HG03469 (cell line): Measurements from ENCODE around the gene FHOD3.

Experiments
- ATAC-seq: cut with Tn5 transposase; IDR thresholded peaks from one replicate; pipeline ENCODE4 v1.9.1; 2021; ENCODE audit warnings: mild to moderate bottlenecking, moderate library complexity, moderate number of reproducible peaks; ENCODE audit not compliant: unreplicated experiment

FHOD3 gene

DNA sequence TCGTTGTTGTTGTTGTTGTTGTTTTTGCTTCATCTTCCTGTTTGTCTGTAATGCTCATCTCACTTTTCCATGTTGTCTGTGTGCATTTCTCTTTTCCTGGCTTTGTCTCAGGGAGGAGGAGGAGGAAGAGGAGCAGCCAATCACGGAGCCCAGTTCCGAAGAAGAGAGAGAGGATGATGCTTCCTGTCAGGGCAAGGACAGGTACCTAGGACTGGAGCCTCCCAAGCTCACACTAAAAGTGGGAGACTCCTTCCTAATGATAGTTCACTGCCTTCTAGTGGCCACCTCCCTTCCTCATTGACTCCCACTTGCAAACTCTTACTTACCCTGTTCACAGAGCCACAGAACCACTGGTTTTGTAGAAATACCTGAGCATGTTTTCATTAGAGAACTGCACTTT lies 351.7 kb downstream of the FHOD3 start:
- ATAC-seq, result no peak

DNA sequence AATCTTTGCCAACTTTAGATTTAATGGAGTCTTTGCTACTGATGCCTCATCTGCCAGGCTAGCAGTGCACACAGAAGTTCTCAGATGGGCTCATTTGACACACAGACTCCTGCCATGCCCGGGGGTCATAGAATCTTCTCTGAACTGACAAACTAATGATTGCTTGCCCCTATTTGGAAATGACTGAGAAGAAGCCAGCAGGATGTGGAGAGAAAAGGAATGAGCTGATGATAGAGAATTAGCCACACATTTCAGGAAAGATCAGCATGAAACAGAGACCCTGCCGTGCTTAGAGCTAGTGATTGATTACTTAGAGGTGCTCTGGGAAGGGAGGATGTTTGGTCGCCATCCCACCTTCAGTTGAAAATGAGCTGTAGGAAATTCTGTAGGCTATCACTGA lies 352.8 kb downstream of the FHOD3 start:
- ATAC-seq, result no peak

DNA sequence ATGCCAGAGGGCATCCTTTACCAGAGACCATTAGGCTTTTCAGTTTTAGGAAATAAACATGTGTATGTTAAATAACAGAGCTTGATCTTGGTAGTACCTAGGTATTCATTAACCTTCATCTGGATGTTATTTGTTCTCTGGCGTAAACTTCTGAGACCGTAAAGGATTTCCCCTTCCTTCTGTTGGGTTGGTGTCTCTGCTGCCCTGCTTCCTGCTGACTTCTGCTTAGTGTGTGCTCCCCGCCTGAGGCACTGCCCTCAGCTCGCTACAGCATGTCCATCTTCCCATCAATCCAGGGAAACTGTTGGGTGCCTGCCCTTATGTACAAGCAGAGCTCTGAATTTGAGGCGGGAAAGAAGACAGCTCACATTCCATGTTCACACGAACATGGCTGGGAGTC lies 353.4 kb downstream of the FHOD3 start:
- no peak for ATAC-seq

DNA sequence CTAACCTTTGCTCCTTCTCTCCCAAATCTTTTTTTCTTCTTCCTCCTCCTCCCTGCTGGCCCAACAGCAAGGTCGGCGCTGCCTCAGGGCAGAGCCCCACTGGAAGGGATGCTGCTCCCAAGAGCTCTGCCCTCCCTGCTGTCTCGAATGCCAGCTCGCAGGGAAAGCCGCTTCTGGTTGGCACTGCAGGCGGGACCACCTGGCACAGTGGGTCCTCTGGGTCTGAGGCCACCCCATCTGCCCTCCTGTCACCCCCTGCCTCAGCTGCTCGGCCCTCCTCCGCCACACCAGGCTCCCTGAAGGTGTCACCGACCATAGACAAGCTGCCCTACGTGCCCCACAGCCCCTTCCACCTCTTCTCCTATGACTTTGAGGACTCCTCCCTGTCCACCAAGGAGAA lies 355.0 kb downstream of the FHOD3 start:
- ATAC-seq, result no peak

DNA sequence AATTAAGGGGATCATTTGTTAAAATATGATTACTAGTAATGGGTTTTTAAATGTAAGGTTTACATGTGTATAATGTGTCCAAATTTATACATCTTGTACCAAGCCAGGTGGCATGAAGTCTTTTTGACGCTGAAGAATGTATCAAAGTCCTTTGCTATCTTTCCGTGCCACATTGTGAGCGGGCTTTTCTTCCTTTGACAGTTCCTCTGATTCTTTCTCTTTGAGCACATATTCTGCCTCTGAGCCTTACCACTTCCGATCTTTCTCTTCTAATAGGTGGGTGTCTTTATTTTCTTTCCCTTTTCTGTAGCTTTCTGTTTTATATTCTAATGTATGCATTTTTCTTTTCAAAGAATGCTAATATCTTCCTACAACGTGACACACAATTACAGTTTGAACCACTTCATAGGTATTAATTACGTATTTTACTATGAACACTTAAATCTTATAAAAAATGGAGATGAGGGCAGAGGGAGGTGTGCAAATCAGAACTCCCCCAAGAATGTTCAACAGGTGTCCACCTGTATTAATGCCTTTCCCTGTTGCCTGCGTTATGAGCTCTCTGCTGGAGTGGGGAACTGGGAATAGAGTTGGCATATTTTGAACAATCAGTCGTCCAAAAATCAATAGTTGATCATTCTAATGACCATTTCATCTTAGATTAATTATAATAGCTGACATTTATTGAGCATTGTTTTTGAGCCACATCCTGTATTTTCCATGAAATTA lies 355.8 kb downstream of the FHOD3 start:
- ATAC-seq, result no peak

DNA sequence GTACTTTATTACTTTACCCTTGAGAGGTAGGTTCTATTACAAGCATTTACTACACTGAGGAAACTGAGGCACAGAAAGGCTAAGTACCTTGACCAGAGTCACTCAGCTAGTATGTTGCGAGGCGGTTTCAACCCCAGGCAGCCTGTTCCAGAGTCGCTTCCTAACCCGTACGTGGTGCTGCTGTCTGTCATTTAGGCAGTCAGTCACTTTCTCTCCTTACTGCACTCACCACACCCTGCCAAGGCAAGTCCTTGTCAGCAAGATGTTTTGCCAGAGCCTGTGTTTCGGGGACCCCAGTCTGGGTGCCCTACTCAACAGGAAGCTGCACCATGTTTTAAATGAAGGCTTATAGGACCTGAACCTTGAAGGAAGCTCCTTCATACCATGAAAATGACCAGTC lies 356.4 kb downstream of the FHOD3 start:
- ATAC-seq, result no peak

DNA sequence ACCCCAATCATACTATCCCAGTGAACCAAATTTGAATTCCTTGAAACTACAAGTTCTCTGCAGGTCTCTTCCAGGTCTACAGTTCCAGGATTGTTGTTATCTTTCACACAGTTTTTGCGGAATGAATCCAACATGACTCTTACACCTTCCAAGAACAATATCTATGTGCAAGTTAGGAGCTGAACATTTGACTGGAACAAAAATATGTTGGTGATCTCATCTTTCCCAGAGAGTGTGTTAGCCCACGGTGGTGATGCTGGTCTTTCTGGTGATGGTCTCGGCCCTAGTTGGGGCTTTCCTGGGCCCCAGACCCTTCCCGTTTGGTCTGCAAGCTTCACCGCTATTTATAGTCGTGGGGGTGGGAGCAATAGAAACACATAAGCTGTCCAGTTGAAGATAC lies 357.6 kb downstream of the FHOD3 start:
- ATAC-seq, result no peak

DNA sequence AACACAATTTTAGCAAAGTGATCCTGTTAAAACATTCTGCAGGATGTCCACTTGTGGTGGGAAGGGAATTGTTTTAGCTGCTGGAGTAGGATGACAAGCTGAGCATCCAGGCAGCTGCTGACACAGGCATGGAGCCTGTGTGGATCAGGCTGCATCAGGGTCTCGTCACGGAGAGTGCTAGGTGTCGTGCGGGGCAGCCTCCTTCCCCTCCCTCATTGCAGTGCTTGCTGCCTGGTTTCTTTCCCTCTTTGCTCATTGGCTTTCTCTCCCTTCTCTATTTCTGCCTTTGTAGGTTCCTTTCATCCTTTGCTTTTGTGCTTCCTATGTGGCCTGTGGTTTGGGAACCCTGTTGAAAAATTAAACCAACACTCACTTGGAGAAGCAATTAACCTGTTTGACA lies 358.4 kb downstream of the FHOD3 start:
- no peak for ATAC-seq

DNA sequence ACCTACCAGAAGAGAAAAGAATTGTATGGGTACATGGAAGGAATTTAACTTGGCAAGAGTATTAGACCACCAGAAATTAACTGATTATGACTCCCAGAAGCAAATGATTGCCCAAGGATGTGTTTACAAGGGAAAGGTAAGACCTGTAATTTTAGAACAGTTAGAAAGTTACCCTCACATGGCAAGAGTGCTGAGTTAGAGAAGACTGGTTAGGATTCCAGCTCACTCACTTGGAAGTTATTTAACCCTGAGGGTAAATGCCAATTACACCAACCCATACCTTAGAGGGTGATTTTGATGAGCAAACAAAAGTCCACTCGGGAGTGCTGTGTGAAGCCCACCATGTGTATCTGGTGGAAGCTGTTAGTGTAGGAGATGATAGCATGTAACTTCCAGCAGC lies 361.1 kb downstream of the FHOD3 start:
- no peak for ATAC-seq

DNA sequence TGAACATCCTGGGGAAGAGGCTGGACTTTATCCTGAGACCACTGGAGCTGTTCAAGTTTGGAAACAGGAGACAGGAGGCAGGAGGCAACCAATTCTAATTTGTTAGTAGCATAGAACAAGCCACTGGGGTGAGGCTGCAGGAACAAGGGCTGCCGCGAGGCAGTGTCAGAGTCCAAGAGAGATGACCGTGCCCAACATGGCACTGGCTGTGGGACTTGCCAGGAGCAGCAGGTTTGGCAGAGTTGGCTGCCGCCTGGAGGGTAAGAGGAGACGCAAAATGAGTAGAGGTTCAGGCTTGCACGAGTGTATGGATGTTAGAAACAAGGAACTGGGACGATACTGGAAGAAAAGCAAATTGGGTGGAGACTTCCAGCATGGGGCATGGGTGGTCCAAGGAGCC lies 362.8 kb downstream of the FHOD3 start:
- ATAC-seq, result no peak

DNA sequence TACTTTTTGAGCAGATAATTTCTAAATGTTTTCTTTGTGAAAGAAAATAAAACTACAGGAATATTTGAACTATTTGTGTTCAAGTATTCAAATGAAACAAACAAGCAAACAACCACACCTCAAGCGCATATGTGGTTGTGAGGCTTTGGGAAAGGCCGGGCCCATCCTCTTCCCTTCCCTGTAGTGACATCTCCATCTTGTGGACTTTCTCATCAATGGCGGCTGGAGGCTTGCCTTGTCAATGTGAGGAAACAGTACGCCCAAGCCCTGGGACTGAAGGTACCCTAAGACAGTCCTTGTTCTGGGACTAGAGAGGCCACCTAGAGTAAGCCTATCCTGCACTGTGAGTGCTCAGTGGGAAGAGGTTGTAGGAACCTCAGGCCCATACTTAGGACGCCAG lies 364.5 kb downstream of the FHOD3 start:
- ATAC-seq, result no peak

DNA sequence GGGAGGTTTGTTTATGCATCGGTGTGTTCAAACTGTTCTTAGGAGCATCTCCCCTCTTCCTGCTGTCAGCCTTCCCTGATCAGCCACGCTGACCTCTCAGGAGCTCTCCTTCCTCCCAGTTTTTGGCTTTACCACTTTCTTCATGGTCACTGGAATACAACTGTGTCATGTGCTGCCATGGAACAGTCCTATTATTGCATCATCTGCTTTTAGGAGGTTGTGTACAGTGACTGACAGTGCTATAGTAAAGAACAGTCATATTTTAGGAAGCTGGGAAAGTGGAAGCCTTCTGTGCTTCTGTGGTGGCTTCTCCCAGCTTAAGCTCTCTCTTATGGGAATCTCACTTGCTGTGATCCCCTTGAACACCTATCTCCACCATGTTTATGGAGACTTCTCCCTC lies 365.8 kb downstream of the FHOD3 start:
- no peak for ATAC-seq

DNA sequence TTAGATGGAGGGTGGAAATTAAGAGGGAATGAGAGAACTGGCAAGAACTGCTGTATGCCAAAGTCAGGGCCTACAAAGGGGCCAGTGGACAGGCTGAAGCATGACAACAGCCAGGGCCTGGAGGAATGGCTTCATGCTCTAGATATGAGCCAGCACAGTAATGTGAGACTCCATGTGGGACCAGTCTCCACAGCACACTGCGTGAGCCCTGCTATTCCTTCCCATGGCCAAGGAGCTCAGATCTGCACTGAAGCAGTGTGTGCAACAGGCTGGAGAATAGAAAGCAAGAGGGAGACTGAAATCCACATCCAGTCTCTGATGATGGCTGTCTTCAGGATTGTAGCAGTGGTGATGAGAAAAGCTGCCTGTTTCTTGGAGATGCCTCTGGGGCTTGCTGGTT lies 368.4 kb downstream of the FHOD3 start:
- no peak for ATAC-seq

DNA sequence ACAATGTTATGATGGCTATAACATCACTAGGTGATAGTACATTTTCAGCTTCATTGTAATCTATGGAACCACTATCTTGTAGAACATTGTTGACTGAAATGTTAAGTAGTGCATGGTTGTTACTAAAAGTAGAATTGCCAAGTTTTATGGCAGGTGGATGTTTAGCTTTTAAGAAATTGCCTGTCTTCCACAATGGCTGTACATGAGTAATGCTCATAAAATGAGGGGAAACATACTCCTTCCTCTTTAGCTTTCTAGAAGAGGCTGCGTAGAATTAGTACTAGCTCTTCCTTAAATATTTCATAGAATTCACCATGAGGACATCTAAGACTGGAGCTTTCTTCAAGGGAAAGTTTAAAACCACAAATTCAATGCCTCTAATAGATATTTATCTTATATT lies 370.3 kb downstream of the FHOD3 start:
- no peak for ATAC-seq

DNA sequence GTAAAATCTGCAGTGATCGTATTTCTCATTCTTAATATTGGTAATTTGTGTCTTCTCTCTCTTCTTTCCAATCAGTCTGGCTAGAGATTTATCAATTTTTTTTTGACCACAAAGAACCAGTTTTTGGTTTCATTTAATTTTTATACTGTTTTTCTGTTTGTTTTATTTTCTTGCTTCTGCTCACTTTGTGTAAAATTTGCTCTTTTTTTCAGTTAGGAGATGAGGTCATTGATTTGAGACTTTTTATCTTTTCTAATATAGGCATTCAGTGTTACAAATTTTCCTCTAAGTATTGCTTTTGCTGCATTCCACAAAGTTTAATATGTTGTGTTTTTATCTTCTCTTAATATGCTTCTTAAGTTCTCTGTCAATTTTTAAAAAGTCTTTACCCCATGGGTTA lies 370.8 kb downstream of the FHOD3 start:
- no peak for ATAC-seq

DNA sequence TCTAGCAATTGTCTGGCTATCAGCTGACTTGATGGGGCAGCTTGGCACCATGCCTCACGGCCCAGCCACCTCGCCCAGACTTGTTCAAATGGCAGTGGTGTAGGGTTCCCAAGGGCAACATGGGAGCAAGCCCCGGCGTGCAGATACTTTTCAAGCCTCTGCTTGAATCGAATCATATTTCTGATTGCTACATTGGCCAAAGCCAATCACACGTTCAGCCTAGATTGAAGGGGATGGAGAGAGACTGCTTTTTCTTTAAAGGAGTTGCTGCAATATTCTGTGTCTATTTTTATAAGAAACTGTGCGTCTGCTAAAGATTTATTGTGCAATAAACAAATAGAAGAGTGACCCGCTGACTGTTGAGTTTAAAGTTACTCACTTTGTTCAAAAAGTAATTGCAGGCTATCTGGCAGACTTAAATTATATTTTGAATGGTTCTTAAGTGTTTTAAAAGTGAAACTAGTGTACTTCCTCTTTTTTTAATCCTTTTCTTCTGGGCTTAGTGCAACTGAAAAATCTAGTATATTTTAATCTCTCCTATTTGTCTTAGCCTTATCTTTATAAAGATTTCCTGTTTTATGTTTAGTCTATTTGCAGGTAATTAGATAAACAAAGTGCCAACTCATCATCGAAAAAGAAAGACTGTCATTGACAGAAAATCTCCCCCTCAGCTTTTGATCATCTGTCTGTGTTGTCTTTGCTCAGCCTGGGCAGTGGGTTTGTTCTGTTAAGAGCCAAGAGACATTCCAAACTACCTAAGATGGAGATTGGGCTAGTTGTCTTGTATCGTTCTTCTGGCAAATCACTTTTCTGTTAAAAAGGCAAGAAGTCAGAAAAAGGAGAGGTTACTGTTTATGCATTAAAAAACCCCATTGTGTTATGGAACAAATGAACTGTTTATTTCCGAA lies 375.2 kb downstream of the FHOD3 start:
- ATAC-seq, result peak; percentile 46

DNA sequence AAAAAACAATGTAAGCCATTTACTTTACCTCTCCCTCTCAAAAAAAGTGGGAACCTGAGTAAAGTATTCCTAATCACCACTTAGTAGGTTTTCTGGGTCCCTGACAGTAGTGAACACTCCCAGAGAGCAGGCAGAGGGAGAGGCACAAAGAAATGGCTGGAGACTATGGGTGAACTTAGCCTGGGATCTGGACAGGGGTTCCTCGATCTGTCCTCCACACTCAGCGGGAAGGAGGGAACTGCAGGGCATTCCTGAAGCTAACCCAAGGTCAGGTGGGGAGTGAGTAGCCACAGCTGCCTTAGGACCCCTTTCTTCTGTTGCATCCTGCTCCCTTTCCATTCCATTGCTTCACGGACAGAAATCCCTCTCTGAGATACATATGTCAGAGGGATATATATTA lies 375.9 kb downstream of the FHOD3 start:
- ATAC-seq, result no peak

DNA sequence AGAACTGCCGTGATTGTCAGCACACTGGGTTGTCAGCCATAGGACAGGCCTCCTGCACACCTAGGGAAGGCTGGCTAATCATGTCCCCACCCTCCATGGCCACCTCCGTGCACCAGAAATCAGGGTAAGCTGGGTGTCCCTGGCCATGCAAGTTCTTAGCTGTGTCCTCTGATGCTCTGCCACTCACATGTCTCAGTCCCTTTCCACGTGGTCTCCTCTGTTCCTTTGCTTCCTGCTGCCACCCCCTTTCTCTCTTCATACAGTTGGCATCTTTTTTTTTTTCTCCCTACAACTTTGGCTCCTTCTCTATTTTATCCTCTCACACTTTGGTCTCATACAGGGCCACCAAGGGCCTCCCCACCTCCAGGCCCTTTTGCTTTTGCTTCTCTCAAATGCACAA lies 377.6 kb downstream of the FHOD3 start:
- no peak for ATAC-seq

DNA sequence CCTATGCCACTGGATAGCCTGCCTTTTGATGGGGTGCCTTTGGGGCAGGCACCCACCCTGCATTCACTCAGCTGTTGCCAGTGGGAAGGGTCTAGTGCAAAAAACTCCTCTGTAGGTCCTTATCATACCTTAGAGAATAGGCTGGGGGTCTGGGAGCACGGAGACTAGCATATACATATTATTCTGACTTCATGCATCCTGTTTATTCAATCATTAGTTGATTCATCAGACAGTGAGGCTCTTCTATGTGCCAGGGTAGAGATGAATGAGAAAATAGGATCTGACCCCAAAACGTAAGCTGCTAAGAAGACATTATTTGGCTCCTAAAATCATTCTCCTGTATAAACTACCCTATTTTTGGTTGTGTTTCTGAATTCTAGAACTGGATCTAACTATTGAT lies 378.0 kb downstream of the FHOD3 start:
- no peak for ATAC-seq

DNA sequence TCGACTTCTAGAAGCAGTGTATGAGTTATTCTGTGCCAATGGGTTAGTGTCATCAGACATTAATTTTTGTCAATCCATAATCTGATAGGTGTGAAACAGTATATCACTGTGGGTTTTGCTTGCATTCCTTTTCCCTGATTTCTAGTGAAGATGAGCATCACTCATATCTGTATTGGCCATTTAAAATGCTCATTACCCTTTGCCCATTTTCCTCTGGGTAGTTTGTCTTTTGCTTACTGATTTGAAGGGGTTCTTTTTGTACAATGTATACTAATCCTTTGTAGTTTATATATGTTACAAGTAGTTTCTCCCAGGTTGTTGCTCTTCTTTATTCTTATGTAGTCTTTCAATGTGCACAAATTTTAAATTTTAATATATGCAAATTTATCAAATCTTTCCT lies 379.1 kb downstream of the FHOD3 start:
- no peak for ATAC-seq

DNA sequence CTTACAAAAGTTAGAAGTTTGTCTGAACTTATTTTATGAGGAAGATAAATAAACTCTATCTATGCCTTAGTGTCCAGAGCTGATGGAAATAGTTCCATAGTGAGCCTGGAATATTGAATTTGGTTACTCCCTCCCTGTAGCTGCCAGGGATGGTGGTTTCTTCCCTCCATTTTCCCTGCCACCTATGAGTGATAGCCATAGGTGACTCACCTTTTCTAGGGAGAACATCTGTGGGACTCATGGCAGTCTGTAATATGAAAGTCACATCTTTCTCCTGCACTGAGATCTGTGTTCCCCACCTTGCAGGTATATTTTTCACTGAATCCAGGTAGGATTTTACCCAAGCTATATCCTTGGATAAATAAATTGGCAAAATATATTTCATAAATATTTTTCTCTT lies 382.5 kb downstream of the FHOD3 start:
- ATAC-seq, result no peak

DNA sequence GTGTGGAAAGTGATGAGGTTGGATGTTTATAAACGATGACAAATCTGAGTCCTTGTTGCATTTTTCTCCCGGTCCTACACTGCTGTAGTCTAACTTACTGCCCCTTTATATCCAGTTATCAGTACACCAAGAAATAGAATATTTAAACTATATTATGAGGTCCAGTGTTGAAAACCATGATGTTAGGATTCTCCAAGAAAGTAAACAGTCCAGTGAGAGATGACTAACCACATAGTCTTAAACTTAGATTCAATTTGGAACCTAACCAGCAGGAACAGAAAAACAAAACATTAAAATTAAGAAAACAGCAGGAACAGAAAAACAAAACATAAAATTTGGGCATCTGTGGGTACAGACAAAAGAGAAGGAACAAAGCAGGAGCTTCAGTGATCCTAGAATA lies 388.1 kb downstream of the FHOD3 start:
- ATAC-seq, result no peak
